HepG2 (cell line): ENCODE measurements around the gene HIPK4. TPM values are rescaled to one million over a fixed set of nuclear protein-coding genes. Genes with fewer than 3 reads are reported as not detected.

ENCODE experiments used
- ATAC-seq: fragments of 200-7000 bp; cut with Tn5 transposase; 3 replicates; pipeline ENCODE4 v1.9.1; 2020; ENCODE audit warnings: mild to moderate bottlenecking, moderate library complexity
- BruUV-seq: library from RNA; stranded (reverse); fragments of 400-500 nt; replicated peaks from 2 replicates; lab custom pipeline; 2021; lab: Mats Ljungman, UMichigan
- CTCF ChIA-PET: fragments of 300-600 bp; formaldehyde crosslinking; extraction: SDS; loops from one replicate; lab custom pipeline; 2021; ENCODE audit warnings: low total read pairs, inconsistent platforms, low intra/inter-chr PET ratio; lab: Yijun Ruan, JAX
- POLR2A ChIA-PET: fragments of 350-600 bp; sonication (Branson Sonifier 250); formaldehyde crosslinking; loops from one replicate; lab custom pipeline; 2020; ENCODE audit warnings: antibody characterized with exemption, inconsistent platforms; lab: Yijun Ruan, JAX
- DNase-seq: peaks from one replicate; pipeline ENCODE4 v3.0.0-alpha.2; 2015; ENCODE audit warnings: low spot score
- FAIRE-seq: peaks from 3 replicates; lab custom pipeline; 2011; peaks lifted over from hg19 to GRCh38; lab: Jason Lieb, UNC
- H2AFZ ChIP-seq: one replicate; pipeline ENCODE4 v1.6.1; 2011; ENCODE audit warnings: low read length, inconsistent platforms
- H3K27ac ChIP-seq: fragments of 300-600 bp; 3 replicates; pipeline ENCODE4 v1.8.0; 2011; ENCODE audit warnings: mixed run types, mild to moderate bottlenecking, mixed read lengths, low read length, inconsistent platforms; ENCODE audit not compliant: insufficient read depth; ENCODE audit errors: extremely low read length
- H3K27me3 ChIP-seq, 2 experiments: fragments of 200-600 bp in 1 of 2; 2 replicates in 1 of 2; 3 replicates in 1 of 2; pipeline versions ENCODE4 v1.6.0 to v1.8.0; 2011; ENCODE audit warnings: low read length in 2 of 2, mild to moderate bottlenecking in 2 of 2, moderate library complexity in 2 of 2, inconsistent platforms in 1 of 2; ENCODE audit not compliant: insufficient read depth in 2 of 2, control insufficient read depth in 1 of 2
- H3K36me3 ChIP-seq, 2 experiments: fragments of 200-600 bp in 1 of 2; replicated peaks in 1 of 2; 2 replicates in 1 of 2; 3 replicates in 1 of 2; pipeline versions ENCODE4 v1.5.1 to v1.8.0; 2011; ENCODE audit warnings: low read length in 2 of 2, inconsistent platforms in 1 of 2; ENCODE audit not compliant: insufficient read depth in 2 of 2, control insufficient read depth in 1 of 2
- H3K4me1 ChIP-seq: 2 replicates; pipeline ENCODE4 v1.5.1; 2012; ENCODE audit warnings: low read length, inconsistent platforms; ENCODE audit not compliant: insufficient read depth
- H3K4me2 ChIP-seq: 2 replicates; pipeline ENCODE4 v1.6.0; 2011; ENCODE audit warnings: low read depth, low read length, inconsistent platforms
- H3K4me3 ChIP-seq, 3 experiments: fragments of 200-600 bp in 1 of 3; sonication (generic), shearing (Covaris generic) in 1 of 3; replicated peaks in 1 of 3; 2 replicates each; pipeline ENCODE4 v1.5.1; 2011 to 2016; ENCODE audit warnings: low read length in 3 of 3, inconsistent platforms in 2 of 3, low read depth in 2 of 3, mild to moderate bottlenecking in 2 of 3, control low read depth in 1 of 3, mixed read lengths in 1 of 3; ENCODE audit not compliant: insufficient read depth in 1 of 3
- H3K79me2 ChIP-seq: one replicate; pipeline ENCODE4 v1.6.1; 2011; ENCODE audit warnings: low read length, inconsistent platforms; ENCODE audit not compliant: insufficient read depth
- H3K9ac ChIP-seq: 2 replicates; pipeline ENCODE4 v1.6.0; 2011; ENCODE audit warnings: mild to moderate bottlenecking, low read depth, low read length, inconsistent platforms; ENCODE audit not compliant: insufficient read depth
- H3K9me3 ChIP-seq: 2 replicates; pipeline ENCODE4 v1.5.1; 2012; ENCODE audit warnings: mild to moderate bottlenecking, low read length
- H4K20me1 ChIP-seq: 2 replicates; pipeline ENCODE4 v1.6.0; 2011; ENCODE audit warnings: inconsistent platforms, mild to moderate bottlenecking, low read length, moderate library complexity; ENCODE audit not compliant: insufficient read depth
- ARID2 ChIP-seq: sonication (generic); formaldehyde crosslinking; IDR thresholded peaks from 2 replicates; pipeline ENCODE4 v1.8.1; 2022; ENCODE audit warnings: mild to moderate bottlenecking, missing genetic modification reagents, borderline replicate concordance
- CEBPG ChIP-seq: IDR thresholded peaks from 2 replicates; pipeline ENCODE4 v1.6.1; 2016
- HOXA3 ChIP-seq: sonication (generic); formaldehyde crosslinking; IDR thresholded peaks from 2 replicates; pipeline ENCODE4 v1.5.0; 2020; ENCODE audit warnings: missing genetic modification reagents
- RFX3 ChIP-seq: IDR thresholded peaks from 2 replicates; pipeline ENCODE4 v1.6.1; 2016; ENCODE audit warnings: missing biosample characterization, missing genetic modification reagents
- THRA ChIP-seq: sonication (generic); formaldehyde crosslinking; IDR thresholded peaks from 2 replicates; pipeline ENCODE4 v1.4.0; 2020; ENCODE audit warnings: missing genetic modification reagents, borderline replicate concordance
- ZBTB33 ChIP-seq: sonication (generic); formaldehyde crosslinking; IDR thresholded peaks from 2 replicates; pipeline ENCODE4 v1.4.0; 2020; ENCODE audit warnings: missing genetic modification reagents
- ZFP62 ChIP-seq: sonication (generic); formaldehyde crosslinking; IDR thresholded peaks from 2 replicates; pipeline ENCODE4 v1.4.0; 2020; ENCODE audit warnings: missing genetic modification reagents
- WGBS: methylation state at CpG from one replicate; pipeline ENCODE4 v1.1.6; 2017; ENCODE audit warnings: low lambda C conversion rate; 5-methylcytosine and 5-hydroxymethylcytosine counted together
- in situ Hi-C: cut with HindIII; loops from 2 replicates; pipeline ENCODE4 v1.10.0; 2017; ENCODE audit warnings: low pct_unique_long_range_greater_than_20kb; ENCODE audit not compliant: extremely low pct_ligation_motif_present
- intact Hi-C: fragments of 100-400 bp; cut with micrococcal nuclease; formaldehyde crosslinking; loops from one replicate; pipeline ENCODE4 v1.10.0; 2022; ENCODE audit not compliant: unreplicated experiment
- polyA plus RNA-seq, 8 experiments: library from polyadenylated mRNA; depleted of rRNA in 3 of 8; stranded (reverse) in 7 of 8; unstranded in 1 of 8; fragments of >200 nt; fragmentation: Illumina TruSeq in 4 of 8; extraction: Trizol in 4 of 8; gene quantifications; 2 replicates each; pipeline versions ENCODE4 v1.2.1 to v1.2.3, GENCODE V29; 2011 to 2016; ENCODE audit warnings: low read depth in 4 of 8, missing spikeins in 1 of 8, mixed read lengths in 1 of 8; ENCODE audit not compliant: insufficient read depth in 1 of 8
- total RNA-seq, 5 experiments: library from RNA; depleted of rRNA; stranded (reverse); fragments of >200 nt; fragmentation: Illumina TruSeq; extraction: Trizol; gene quantifications; 2 replicates each; pipeline ENCODE4 v1.2.3, GENCODE V29; 2016; ENCODE audit warnings: low read depth in 1 of 5

The HIPK4 gene
- total and polyA plus RNA-seq, 2 of the 13 experiments (the other 11 are each of a cell fraction or from before 2014, with no cell fraction given): 0.03 TPM; not detected in 1

GRCh38 chr19:40411125-40411842 lies 21.3 kb upstream of the HIPK4 start:
- FAIRE-seq: no peak
- no peaks in the 10 kb centered on the region for H3K36me3 ChIP-seq
- H3K4me1 ChIP-seq: peaks cover 45% of the 10 kb centered on the region
- in situ Hi-C loops (no loop called here), intact Hi-C loops (no loop called here)
- ATAC-seq: peak; percentile 42
- no peak for DNase-seq
- H4K20me1 ChIP-seq: no peaks in the 10 kb centered on the region
- H3K4me3 ChIP-seq: no peak overlapping the region; a peak in 1 of 6 replicates
- POLR2A ChIA-PET: interaction anchor here (3.6 kb wide), 1 partner anchor 10 kb away, joined by 14 read pairs; no protein-coding TSS in a partner anchor
- BruUV-seq: no TSS peak
- H3K27me3 ChIP-seq: peaks cover 2 to 27% of the 10 kb centered on the region in 2 experiments; a peak in 3 of 5 replicates
- no peak overlapping the region for H2AFZ ChIP-seq
- no peak for TF ChIP-seq ARID2 (CRISPR knock-in tag)
- TF ChIP-seq CEBPG (CRISPR knock-in tag): no peak
- TF ChIP-seq RFX3 (CRISPR knock-in tag): no peak
- peak; percentile 16; the same call in 1 of the 2 replicates for TF ChIP-seq THRA (CRISPR knock-in tag)
- WGBS: 2% methylated on average over 9 of the region's 16 CpGs
- H3K9ac ChIP-seq: 0 out of 2 replicates have a peak overlapping the region, but pooled peaks have one; percentile 1
- no peaks in the 10 kb centered on the region for H3K9me3 ChIP-seq
- peak overlapping the region; percentile 21 for H3K4me2 ChIP-seq
- H3K27ac ChIP-seq: no peak overlapping the region
- H3K79me2 ChIP-seq: no peaks in the 10 kb centered on the region
- CTCF ChIA-PET: no interaction called here

GRCh38 chr19:40410030-40410389 lies 20.0 kb upstream of the HIPK4 start:
- in situ Hi-C loops: no loop called here
- WGBS: 18% methylated on average over 3 of the region's 9 CpGs
- Histone ChIP-seq H3K79me2 (no peaks in the 10 kb centered on the region), H2AFZ (no peak overlapping the region), H3K4me3 (no peak overlapping the region), H3K9me3 (no peaks in the 10 kb centered on the region), H3K4me2 (no peak overlapping the region), H3K4me1 (peaks cover 37% of the 10 kb centered on the region), H4K20me1 (no peaks in the 10 kb centered on the region)
- POLR2A ChIA-PET: interaction anchor here (3.6 kb wide), 1 partner anchor 11 kb away, joined by 14 read pairs; no protein-coding TSS in a partner anchor
- intact Hi-C loops: no loop called here
- TF ChIP-seq HOXA3 (CRISPR knock-in tag): no peak
- peak; percentile 27; the same call in 1 of the 2 replicates for TF ChIP-seq ZBTB33 (CRISPR knock-in tag)
- TF ChIP-seq ZFP62 (CRISPR knock-in tag): no peak
- TF ChIP-seq, all 625 proteins: peak for 1
- BruUV-seq: no TSS peak
- no peaks in the 10 kb centered on the region for H3K36me3 ChIP-seq
- CTCF ChIA-PET: no interaction called here
- no peak overlapping the region for H3K9ac ChIP-seq
- H3K27ac ChIP-seq: no peak overlapping the region
- DNase-seq: no peak
- no peak for ATAC-seq
- FAIRE-seq: no peak
- H3K27me3 ChIP-seq: peaks cover 2 to 27% of the 10 kb centered on the region in 2 experiments; a peak in 3 of 5 replicates
